ENCODE measurements around the gene SOX18.
A peak's percentile ranks its signal among the peaks of the same experiment; 100 is the strongest.

Gene SOX18

GRCh38 chr20:64080013-64080812, 30.8 kb upstream of the SOX18 start, which contains the start of gene OPRL1:
TSS of gene OPRL1 (plus strand) at chr20:64080082. CDS start at chr20:64092721, 12,639 bp downstream.
- DNase-seq (ENCODE audit: low spot score) = no peak

GRCh38 chr20:64079273-64080012, 30.0 kb upstream of the SOX18 start, which contains the start of gene RGS19:
TSS of gene RGS19 (minus strand) at chr20:64079518. CDS start at chr20:64076886, 2,632 bp downstream.
- peak; percentile 91 for DNase-seq (ENCODE audit: low spot score)

GRCh38 chr20:64078934-64079272, 29.5 kb upstream of the SOX18 start:
- DNase-seq (ENCODE audit: low spot score) = no peak

- DNase-seq (ENCODE audit: low spot score) = no peak
Measured at GRCh38 chr20:64077876-64078551, 28.6 kb upstream of the SOX18 start.

- DNase-seq (ENCODE audit: low spot score) = no peak
Measured at GRCh38 chr20:64077541-64077875, 28.1 kb upstream of the SOX18 start.

- no peak for DNase-seq (ENCODE audit: low spot score)
Measured at GRCh38 chr20:64077094-64077493, 27.7 kb upstream of the SOX18 start.

- no peak for DNase-seq (ENCODE audit: low spot score)
Measured at GRCh38 chr20:64076061-64076997, 26.9 kb upstream of the SOX18 start.

- DNase-seq (ENCODE audit: low spot score) = no peak
Measured at GRCh38 chr20:64075556-64075955, 26.1 kb upstream of the SOX18 start.

GRCh38 chr20:64074963-64075362, 25.5 kb upstream of the SOX18 start:
- no peak for DNase-seq (ENCODE audit: low spot score)

DNA sequence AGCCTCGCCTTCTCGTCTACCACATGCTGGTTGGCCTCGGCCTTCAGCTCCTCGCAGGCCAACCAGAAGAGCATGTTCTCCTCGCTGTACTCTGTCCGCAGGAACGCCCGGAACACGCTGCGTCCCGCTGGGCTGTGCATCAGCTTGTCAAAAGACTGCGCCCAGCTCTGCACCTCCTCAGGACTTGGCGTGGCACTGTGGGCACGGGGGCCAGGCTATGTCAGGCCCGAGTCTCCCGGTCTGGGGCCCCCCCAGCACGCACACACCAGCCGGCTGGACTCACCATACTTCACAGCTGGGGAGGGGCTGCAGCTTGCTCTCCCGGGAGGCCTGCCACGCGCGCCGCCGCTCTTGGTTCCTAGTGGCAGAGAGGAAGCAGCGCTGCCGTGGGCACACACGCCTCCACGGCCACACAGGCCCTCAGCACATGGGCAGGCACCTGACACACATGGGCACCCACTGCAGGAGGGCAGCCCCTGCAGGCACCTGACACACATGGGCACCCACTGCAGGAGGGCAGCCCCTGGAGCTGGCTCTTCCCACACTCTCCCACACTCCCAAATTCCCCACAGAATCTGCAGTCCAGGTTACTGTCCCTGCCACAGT, 24.8 kb upstream of the SOX18 start:
- DNase-seq (ENCODE audit: low spot score) = no peak

- no peak for DNase-seq (ENCODE audit: low spot score)
Measured at GRCh38 chr20:64073476-64074183, 24.2 kb upstream of the SOX18 start.

DNA sequence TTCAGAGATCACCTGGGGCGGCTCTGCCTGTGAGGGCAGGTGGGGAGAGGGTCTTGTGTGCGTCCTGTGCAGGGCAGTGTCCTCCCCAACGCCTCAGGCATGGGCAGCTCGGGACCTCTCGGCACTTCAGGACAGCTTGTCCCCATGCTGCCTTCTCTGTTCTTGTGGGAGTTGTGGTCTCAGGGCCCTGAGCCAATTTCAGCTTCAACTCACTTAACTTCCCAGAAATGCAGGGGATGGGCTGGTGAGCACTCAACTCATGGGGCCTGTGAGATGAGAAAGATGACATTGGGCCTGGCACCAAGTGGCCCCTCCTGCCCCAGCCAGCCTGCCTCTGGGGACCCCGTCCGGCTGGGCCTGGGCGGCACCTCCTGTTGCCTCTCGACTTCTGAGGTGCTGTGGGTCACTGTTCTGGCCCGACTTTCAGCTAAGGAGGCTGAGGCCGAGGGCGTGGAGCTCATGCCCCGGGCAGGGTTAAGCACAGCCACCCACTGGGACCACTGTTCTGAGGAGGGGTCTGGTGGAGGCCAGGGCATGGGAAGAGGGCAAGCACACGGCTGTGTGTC, 23.1 kb upstream of the SOX18 start:
- no peak for DNase-seq (ENCODE audit: low spot score)

DNA sequence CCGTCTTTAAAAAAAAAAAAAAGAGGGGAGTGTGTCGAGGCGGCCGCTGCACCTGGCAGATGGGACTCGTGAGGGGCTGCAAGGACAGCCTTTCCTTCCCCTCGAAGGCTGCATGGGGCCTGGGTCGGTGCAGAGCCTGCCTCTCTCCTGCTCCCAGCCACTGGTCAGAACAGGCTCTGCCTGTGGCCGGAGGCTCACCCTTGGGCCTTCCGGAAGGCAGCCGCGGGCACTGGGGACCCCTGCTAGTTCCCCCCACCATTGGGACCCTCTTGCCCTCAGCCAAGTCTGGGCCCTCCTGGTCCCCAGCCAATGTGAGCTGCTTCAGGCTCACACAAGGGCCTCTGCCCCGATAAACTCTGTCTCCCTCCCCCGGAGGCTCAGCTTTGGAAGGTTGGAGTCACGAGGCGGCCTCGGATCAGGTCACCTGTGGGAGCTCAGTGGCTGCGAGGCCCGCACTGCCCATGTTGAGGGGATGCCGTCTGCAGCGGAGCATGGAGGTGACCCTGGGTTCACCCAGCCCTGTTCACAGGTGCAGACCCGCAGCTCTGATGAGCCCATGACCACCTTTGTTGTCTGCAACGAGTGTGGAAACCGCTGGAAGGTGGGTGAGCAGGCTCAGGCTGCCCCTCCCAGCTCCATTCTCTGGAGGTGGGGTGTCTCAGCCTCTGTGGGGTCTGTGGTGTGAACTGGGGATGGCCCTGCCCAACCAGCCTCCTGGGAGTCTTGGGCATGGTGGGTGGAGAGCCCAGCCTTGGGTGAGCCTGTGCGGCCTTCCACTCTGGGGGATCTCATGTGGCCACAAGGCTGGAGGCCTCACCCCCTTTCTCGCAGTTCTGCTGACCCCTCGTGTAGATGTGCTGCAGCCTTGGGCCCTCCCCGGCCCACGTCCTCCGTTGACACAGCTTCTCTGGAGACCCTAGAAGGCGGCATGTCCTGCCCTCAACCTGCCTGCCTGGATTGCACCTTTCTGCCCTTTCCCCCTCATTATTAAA, 22.2 kb upstream of the SOX18 start:
- DNase-seq (ENCODE audit: low spot score) = no peak

GRCh38 chr20:64070244-64070993, 21.0 kb upstream of the SOX18 start:
- no peak for DNase-seq (ENCODE audit: low spot score)

GRCh38 chr20:64069614-64070243, 20.3 kb upstream of the SOX18 start:
- DNase-seq (ENCODE audit: low spot score) = peak; percentile 67

DNA sequence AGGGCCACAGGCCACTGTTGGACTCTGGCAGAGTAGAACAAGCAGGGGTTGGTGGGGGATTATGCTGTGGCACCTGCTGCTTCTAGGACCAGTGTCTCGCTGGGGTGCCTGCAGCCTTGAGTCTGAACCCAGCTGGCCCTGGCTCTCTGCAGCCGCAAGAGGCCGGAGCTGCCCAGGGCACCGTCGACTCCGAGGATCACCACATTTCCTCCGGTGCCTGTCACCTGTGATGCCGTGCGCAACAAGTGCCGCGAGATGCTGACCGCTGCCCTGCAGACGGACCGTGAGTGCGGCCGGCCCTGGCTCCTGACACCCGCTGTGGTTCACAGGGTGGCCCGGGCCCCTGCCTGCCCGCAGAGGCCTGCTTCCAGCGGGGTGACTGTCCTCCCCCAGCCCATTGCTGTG, 19.8 kb upstream of the SOX18 start:
- DNase-seq (ENCODE audit: low spot score) = no peak

- DNase-seq (ENCODE audit: low spot score) = no peak
Measured at GRCh38 chr20:64068386-64069208, 19.2 kb upstream of the SOX18 start.
